GM12892 (cell line): ENCODE measurements around the gene PFKL.

Experiments
- POLR2A ChIP-seq: IDR thresholded peaks from 2 replicates; pipeline ENCODE4 v1.6.1; 2011; ENCODE audit warnings: low read depth, low read length, control low read depth
- TAF1 ChIP-seq: IDR thresholded peaks from 2 replicates; pipeline ENCODE4 v1.6.1; 2011; ENCODE audit warnings: low read depth, mild to moderate bottlenecking, control low read depth, low read length, borderline replicate concordance

DNA sequence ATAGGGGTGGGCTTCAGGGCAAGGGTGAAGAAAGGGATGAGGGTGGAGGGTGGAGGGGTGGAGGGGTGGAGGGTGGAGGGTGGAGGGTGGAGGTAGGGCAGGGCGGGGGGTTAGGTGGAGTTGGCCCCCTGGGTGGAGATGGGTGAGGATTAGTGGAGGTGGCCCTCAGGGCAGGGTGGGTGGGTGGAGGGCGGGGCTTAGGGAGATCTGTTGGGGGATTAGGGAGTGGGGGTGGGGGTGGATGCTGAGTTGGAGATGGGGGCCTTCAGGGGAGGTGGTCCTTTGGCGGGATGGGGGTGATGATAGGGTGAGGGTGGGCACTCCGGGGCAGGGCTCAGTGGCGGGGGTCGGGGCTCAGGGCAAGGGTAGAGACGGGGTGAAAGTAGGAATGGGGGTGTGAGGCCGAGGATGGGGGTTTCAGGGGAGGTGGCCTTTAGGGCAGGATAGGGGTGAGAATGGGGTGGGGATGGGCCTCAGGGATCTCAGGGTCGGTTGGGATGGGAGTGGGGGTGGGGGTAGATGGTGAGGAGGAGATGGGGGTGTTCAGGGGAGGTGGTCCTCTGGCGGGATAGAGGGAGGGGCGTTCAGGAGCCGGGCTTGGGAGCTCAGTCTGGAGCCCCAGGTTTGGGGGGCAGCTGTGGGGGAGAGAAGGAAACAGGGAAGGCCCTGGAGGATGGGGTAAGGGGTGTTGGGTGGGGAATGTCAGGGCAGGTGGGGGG is 37.4 kb upstream of the PFKL start:
- TF ChIP-seq TAF1 (no peak), POLR2A (no peak)
